H9 (cell line): Measurements from ENCODE around the gene FAM156A. TPM values are rescaled to one million over a fixed set of nuclear protein-coding genes. Genes with fewer than 3 reads are reported as not detected.
"Not testable (repeated sequence)": the region's sequence is repeated elsewhere in the genome, so short reads cannot be mapped to it uniquely, and the experiment has no call there.

ENCODE experiments used
- DNase-seq: peaks from one replicate; pipeline ENCODE4 v3.0.0-alpha.2; 2017
- H2AFZ ChIP-seq: one replicate; pipeline ENCODE4 v1.6.1; 2013; ENCODE audit warnings: mild to moderate bottlenecking, low read length, control low read depth, moderate library complexity
- H2AK5ac ChIP-seq: 2 replicates; pipeline ENCODE4 v1.6.1; 2013; ENCODE audit warnings: low read length, control low read depth, mixed read lengths; ENCODE audit not compliant: insufficient read length
- H2BK120ac ChIP-seq: one replicate; pipeline ENCODE4 v1.6.1; 2013; ENCODE audit warnings: low read depth, mild to moderate bottlenecking, low read length, control low read depth, inconsistent platforms; ENCODE audit not compliant: poor library complexity, severe bottlenecking
- H2BK12ac ChIP-seq: 2 replicates; pipeline ENCODE4 v1.6.1; 2013; ENCODE audit warnings: low read length, control low read depth, mixed read lengths, low read depth; ENCODE audit not compliant: insufficient read length
- H2BK15ac ChIP-seq: 2 replicates; pipeline ENCODE4 v1.6.1; 2013; ENCODE audit warnings: low read depth, low read length, control low read depth
- H2BK20ac ChIP-seq: one replicate; pipeline ENCODE4 v1.6.1; 2013; ENCODE audit warnings: low read depth, mild to moderate bottlenecking, low read length, control low read depth, inconsistent platforms; ENCODE audit not compliant: poor library complexity, severe bottlenecking
- H2BK5ac ChIP-seq: 2 replicates; pipeline ENCODE4 v1.6.1; 2013; ENCODE audit warnings: low read length, control low read depth, mixed read lengths; ENCODE audit not compliant: insufficient read length
- H3K14ac ChIP-seq: 2 replicates; pipeline ENCODE4 v1.6.1; 2013; ENCODE audit warnings: low read length, control low read depth; ENCODE audit not compliant: insufficient read depth
- H3K18ac ChIP-seq: 2 replicates; pipeline ENCODE4 v1.6.1; 2013; ENCODE audit warnings: low read depth, mild to moderate bottlenecking, mixed read lengths, low read length, control low read depth; ENCODE audit not compliant: insufficient read length
- H3K23ac ChIP-seq: 2 replicates; pipeline ENCODE4 v1.6.1; 2013; ENCODE audit warnings: low read length, control low read depth, mixed read lengths, low read depth; ENCODE audit not compliant: insufficient read length
- H3K23me2 ChIP-seq: 2 replicates; pipeline ENCODE4 v1.6.1; 2013; ENCODE audit warnings: low read depth, mild to moderate bottlenecking, mixed read lengths, low read length, control low read depth; ENCODE audit not compliant: insufficient read length, poor library complexity, severe bottlenecking
- H3K27ac ChIP-seq: 2 replicates; pipeline ENCODE4 v1.5.1; 2013; ENCODE audit warnings: low read length, control low read depth, mixed read lengths, low read depth; ENCODE audit not compliant: insufficient read length
- H3K27me3 ChIP-seq: 2 replicates; pipeline ENCODE4 v1.6.1; 2013; ENCODE audit warnings: low read length, control low read depth, inconsistent platforms; ENCODE audit not compliant: insufficient read depth
- H3K4ac ChIP-seq: 2 replicates; pipeline ENCODE4 v1.6.1; 2013; ENCODE audit warnings: low read depth, mild to moderate bottlenecking, control low read depth, inconsistent platforms, low read length, moderate library complexity
- H3K4me1 ChIP-seq: 2 replicates; pipeline ENCODE4 v1.6.1; 2013; ENCODE audit warnings: low read length, control low read depth, inconsistent platforms; ENCODE audit not compliant: insufficient read depth
- H3K4me2 ChIP-seq: 2 replicates; pipeline ENCODE4 v1.6.1; 2013; ENCODE audit warnings: low read length, control low read depth, mixed read lengths; ENCODE audit not compliant: insufficient read length, insufficient read depth
- H3K56ac ChIP-seq: 2 replicates; pipeline ENCODE4 v1.6.1; 2013; ENCODE audit warnings: low read depth, mild to moderate bottlenecking, mixed read lengths, low read length, control low read depth; ENCODE audit not compliant: insufficient read length
- H3K79me1 ChIP-seq: 2 replicates; pipeline ENCODE4 v1.6.1; 2013; ENCODE audit warnings: low read depth, mild to moderate bottlenecking, moderate library complexity, low read length, control low read depth, inconsistent platforms; ENCODE audit not compliant: insufficient read depth, poor library complexity, severe bottlenecking
- H3K79me2 ChIP-seq: 2 replicates; pipeline ENCODE4 v1.6.1; 2013; ENCODE audit warnings: low read length, control low read depth, inconsistent platforms; ENCODE audit not compliant: insufficient read depth
- H3K9ac ChIP-seq: 2 replicates; pipeline ENCODE4 v1.6.1; 2013; ENCODE audit warnings: low read length, control low read depth, mixed read lengths; ENCODE audit not compliant: insufficient read length; ENCODE audit errors: extremely low read depth
- H3K9me3 ChIP-seq: one replicate; pipeline ENCODE4 v1.6.1; 2013; ENCODE audit warnings: low read depth, low read length, inconsistent platforms; ENCODE audit not compliant: control insufficient read depth
- H3T11ph ChIP-seq: one replicate; pipeline ENCODE4 v1.6.1; 2013; ENCODE audit warnings: mild to moderate bottlenecking, low read length, control low read depth, inconsistent platforms
- H4K20me1 ChIP-seq: one replicate; pipeline ENCODE4 v1.6.1; 2013; ENCODE audit not compliant: control insufficient read depth, insufficient read length, insufficient read depth
- H4K5ac ChIP-seq: 2 replicates; pipeline ENCODE4 v1.6.1; 2013; ENCODE audit warnings: low read depth, mild to moderate bottlenecking, mixed read lengths, low read length, control low read depth; ENCODE audit not compliant: insufficient read length
- H4K8ac ChIP-seq: replicated peaks from 2 replicates; pipeline ENCODE4 v1.6.1; 2013; ENCODE audit warnings: low read length, control low read depth, mixed read lengths, low read depth; ENCODE audit not compliant: insufficient read length
- H4K91ac ChIP-seq: 2 replicates; pipeline ENCODE4 v1.6.1; 2013; ENCODE audit warnings: low read depth, mild to moderate bottlenecking, moderate library complexity, mixed read lengths, low read length, control low read depth; ENCODE audit not compliant: insufficient read length
- H3K27ac Mint-ChIP-seq, 3 experiments: 2 replicates in 2 of 3; 3 replicates in 1 of 3; pipeline ENCODE4 v1.8.0; 2020 to 2021; ENCODE audit warnings: mixed read lengths in 3 of 3, mild to moderate bottlenecking in 1 of 3, moderate library complexity in 1 of 3
- H3K27me3 Mint-ChIP-seq: 2 replicates; pipeline ENCODE4 v1.8.0; 2021; ENCODE audit warnings: low read depth, mild to moderate bottlenecking, moderate library complexity, mixed read lengths
- H3K36me3 Mint-ChIP-seq, 3 experiments: 2 replicates in 2 of 3; 3 replicates in 1 of 3; pipeline ENCODE4 v1.8.0; 2020 to 2021; ENCODE audit warnings: low read depth in 3 of 3, mixed read lengths in 3 of 3; ENCODE audit not compliant: insufficient read depth in 1 of 3
- H3K4me1 Mint-ChIP-seq, 2 experiments: 2 replicates each; pipeline ENCODE4 v1.8.0; 2020; ENCODE audit warnings: mixed read lengths in 2 of 2
- H3K4me3 Mint-ChIP-seq, 2 experiments: 2 replicates in 1 of 2; 3 replicates in 1 of 2; pipeline ENCODE4 v1.8.0; 2020 to 2021; ENCODE audit warnings: mild to moderate bottlenecking in 2 of 2, mixed read lengths in 2 of 2, moderate library complexity in 1 of 2
- H3K9me3 Mint-ChIP-seq, 2 experiments: 2 replicates in 1 of 2; 3 replicates in 1 of 2; pipeline ENCODE4 v1.8.0; 2020; ENCODE audit warnings: mild to moderate bottlenecking in 2 of 2, mixed read lengths in 2 of 2, moderate library complexity in 1 of 2
- WGBS: extraction: QIAGEN DNeasy Blood & Tissue Kit; methylation state at CpG from one replicate; pipeline ENCODE4 v1.1.7; 2013; ENCODE audit warnings: missing lambda C conversion rate, low lambda C conversion rate, mixed read lengths; ENCODE audit not compliant: insufficient read length; ENCODE audit errors: extremely low coverage; 5-methylcytosine and 5-hydroxymethylcytosine counted together
- total RNA-seq: library from RNA; stranded (reverse); gene quantifications from 2 replicates; pipeline ENCODE4 v1.2.1, GENCODE V29; 2021

FAM156A gene
- total RNA-seq, 1 experiment from 2014 or later = 15.7 TPM

GRCh38 chrX:52906072-52906471, 52.2 kb downstream of the FAM156A start:
- not testable (repeated sequence) for H4K8ac ChIP-seq, H3K14ac ChIP-seq, H3K79me2 ChIP-seq, H3K18ac ChIP-seq, H3K36me3 Mint-ChIP-seq, H4K20me1 ChIP-seq, H3K4me1 Mint-ChIP-seq, H3K4ac ChIP-seq, H3K23me2 ChIP-seq, H2BK120ac ChIP-seq, H2AK5ac ChIP-seq, H3K79me1 ChIP-seq, H3K27ac Mint-ChIP-seq, H3K27me3 Mint-ChIP-seq, DNase-seq, H3T11ph ChIP-seq, H2BK15ac ChIP-seq, H2BK20ac ChIP-seq, H3K23ac ChIP-seq, H4K91ac ChIP-seq, H3K4me2 ChIP-seq, H3K9me3 Mint-ChIP-seq, H3K4me1 ChIP-seq, H3K9ac ChIP-seq, H3K27ac ChIP-seq, H3K4me3 Mint-ChIP-seq, H3K27me3 ChIP-seq, H2BK5ac ChIP-seq, H3K56ac ChIP-seq, H2BK12ac ChIP-seq, H2AFZ ChIP-seq, H4K5ac ChIP-seq, H3K9me3 ChIP-seq
- WGBS = no CpG with 5 or more reads among the region's 4 CpGs

- not testable (repeated sequence) for H3K79me1 ChIP-seq, H3K9me3 Mint-ChIP-seq, H3K9ac ChIP-seq, H3K27me3 Mint-ChIP-seq, H2AK5ac ChIP-seq, H3K4me3 Mint-ChIP-seq, H4K91ac ChIP-seq, H2BK15ac ChIP-seq, H4K20me1 ChIP-seq, H3K4me1 ChIP-seq, H3K23me2 ChIP-seq, H2BK12ac ChIP-seq, H3K4ac ChIP-seq, H3K14ac ChIP-seq, H3K23ac ChIP-seq, H4K8ac ChIP-seq, H3K27me3 ChIP-seq, DNase-seq, H3K36me3 Mint-ChIP-seq, H2BK120ac ChIP-seq, H2BK20ac ChIP-seq, H3K79me2 ChIP-seq, H3K9me3 ChIP-seq, H3K4me2 ChIP-seq, H3K18ac ChIP-seq, H3K4me1 Mint-ChIP-seq, H3K27ac Mint-ChIP-seq, H3T11ph ChIP-seq, H3K56ac ChIP-seq, H2AFZ ChIP-seq, H4K5ac ChIP-seq, H2BK5ac ChIP-seq, H3K27ac ChIP-seq
- no CpG with 5 or more reads among the region's 10 CpGs for WGBS
These were observed 52.8 kb downstream of the FAM156A start for GRCh38 chrX:52905531-52905930.

Other genes starting within 250 kb of the FAM156A start
- gene SSX2B, start 207.3 kb downstream of the FAM156A start, total RNA-seq = not detected in 2 replicates
- gene SPANXN5, start 161.1 kb downstream of the FAM156A start, total RNA-seq = not detected in 2 replicates
- gene XAGE5, start 147.2 kb downstream of the FAM156A start, total RNA-seq = not detected in 2 replicates
- gene XAGE3, start 90.4 kb downstream of the FAM156A start, total RNA-seq = not detected in 2 replicates
- 11.2 and 13.7 TPM in 2 replicates for gene FAM156B, start 61.2 kb downstream of the FAM156A start, total RNA-seq
- 4.5 and 5.4 TPM in 2 replicates for gene GPR173, start 90.3 kb upstream of the FAM156A start, total RNA-seq
- 20.7 and 24.6 TPM in 2 replicates for gene TSPYL2, start 123.8 kb upstream of the FAM156A start, total RNA-seq
- 6.3 and 7.7 TPM in 2 replicates for gene KANTR, start 135.6 kb upstream of the FAM156A start, total RNA-seq